Measurements from ENCODE around the gene OR51B4.

DNA sequence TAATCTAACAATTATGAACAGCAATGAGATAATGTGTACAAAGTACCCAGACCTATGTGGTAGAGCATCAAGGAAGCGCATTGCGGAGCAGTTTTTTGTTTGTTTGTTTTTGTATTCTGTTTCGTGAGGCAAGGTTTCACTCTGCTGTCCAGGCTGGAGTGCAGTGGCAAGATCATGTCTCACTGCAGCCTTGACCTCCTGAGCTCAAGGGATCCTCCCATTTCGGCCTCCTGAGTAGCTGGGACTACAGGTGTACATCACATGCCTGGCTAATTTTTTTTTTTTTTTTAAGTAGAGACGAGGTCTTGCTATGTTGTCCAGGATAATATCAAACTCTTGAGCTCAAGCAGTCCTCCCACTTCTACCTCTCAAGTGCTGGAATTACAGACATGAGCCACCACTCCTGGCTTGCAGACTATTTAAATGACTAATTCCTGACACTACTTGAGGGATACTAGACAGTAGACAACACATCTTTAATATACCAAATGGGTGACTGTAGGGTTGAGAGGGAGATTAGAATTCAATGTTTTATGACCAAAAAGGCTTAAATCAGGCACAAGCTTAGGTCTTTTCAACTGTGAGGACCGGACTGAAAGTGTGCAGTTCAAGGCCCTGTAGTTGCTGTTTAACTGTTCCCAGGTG is 12.7 kb downstream of the OR51B4 start:
- TF ChIP-seq CTCF (IDR thresholded peaks at IDR 0.05) (no peak), POLR2A (IDR thresholded peaks at IDR 0.05; ENCODE audit: low read depth) (no peak), EP300 (IDR thresholded peaks at IDR 0.05) (no peak), POLR2AphosphoS5 (IDR thresholded peaks at IDR 0.05) (no peak)
